MM.1S (cell line): ENCODE results near the gene SULT1C2.

ENCODE experiments used
- DNase-seq: peaks from one replicate; pipeline ENCODE4 v3.0.0-alpha.2; 2015
- H2AFZ ChIP-seq: fragments of 300-600 bp; sonication (generic); 2 replicates; pipeline ENCODE4 v1.6.0; 2016; ENCODE audit warnings: antibody characterized with exemption, low read length
- H3F3A ChIP-seq: fragments of 300-600 bp; sonication (generic); 2 replicates; pipeline ENCODE4 v1.6.1; 2016; ENCODE audit warnings: mild to moderate bottlenecking, antibody characterized with exemption, low read length, moderate library complexity, mixed read lengths; ENCODE audit not compliant: insufficient read depth
- H3K27ac ChIP-seq: fragments of 300-600 bp; sonication (generic); 2 replicates; pipeline ENCODE4 v1.5.1; 2016; ENCODE audit warnings: mild to moderate bottlenecking, low read length
- H3K27me3 ChIP-seq: fragments of 300-600 bp; sonication (generic); replicated peaks from 2 replicates; pipeline ENCODE4 v1.6.0; 2016; ENCODE audit warnings: low read length; ENCODE audit not compliant: insufficient read depth
- H3K36me3 ChIP-seq: fragments of 300-600 bp; sonication (generic); replicated peaks from 2 replicates; pipeline ENCODE4 v1.6.1; 2016; ENCODE audit warnings: mild to moderate bottlenecking, low read length, mixed read lengths; ENCODE audit not compliant: insufficient read depth
- H3K4me1 ChIP-seq: fragments of 300-600 bp; sonication (generic); 2 replicates; pipeline ENCODE4 v1.6.1; 2016; ENCODE audit warnings: low read length, mixed read lengths
- H3K4me2 ChIP-seq: fragments of 300-600 bp; sonication (generic); 2 replicates; pipeline ENCODE4 v1.6.0; 2016; ENCODE audit warnings: low read depth, low read length
- H3K4me3 ChIP-seq: fragments of 300-600 bp; sonication (generic); 2 replicates; pipeline ENCODE4 v1.5.1; 2016; ENCODE audit warnings: low read length, mixed read lengths
- H3K79me2 ChIP-seq: fragments of 300-600 bp; sonication (generic); 2 replicates; pipeline ENCODE4 v1.6.1; 2016; ENCODE audit warnings: mixed run types, low read length, mixed read lengths
- H3K9ac ChIP-seq: fragments of 300-600 bp; sonication (generic); 2 replicates; pipeline ENCODE4 v1.6.1; 2016; ENCODE audit warnings: low read length, mixed read lengths
- H3K9me2 ChIP-seq: fragments of 300-600 bp; sonication (generic); replicated peaks from 2 replicates; pipeline ENCODE4 v1.6.1; 2016; ENCODE audit warnings: mild to moderate bottlenecking, low read length, mixed read lengths; ENCODE audit not compliant: insufficient read depth
- H3K9me3 ChIP-seq: fragments of 300-600 bp; sonication (generic); replicated peaks from 2 replicates; pipeline ENCODE4 v1.6.1; 2016; ENCODE audit warnings: mild to moderate bottlenecking, low read length, mixed read lengths; ENCODE audit not compliant: insufficient read depth
- H4K20me1 ChIP-seq: fragments of 300-600 bp; sonication (generic); 2 replicates; pipeline ENCODE4 v1.6.1; 2016; ENCODE audit warnings: mild to moderate bottlenecking, low read length, moderate library complexity, mixed read lengths; ENCODE audit not compliant: insufficient read depth
- EZH2 ChIP-seq: fragments of 300-600 bp; sonication (generic); optimal IDR thresholded peaks from 2 replicates; pipeline ENCODE3; 2017; ENCODE audit warnings: low read depth, mild to moderate bottlenecking, antibody characterized with exemption, low read length, mixed read lengths
- EZH2phosphoT487 ChIP-seq: fragments of 300-600 bp; sonication (generic); IDR thresholded peaks from 2 replicates; pipeline ENCODE4 v1.6.1; 2018; ENCODE audit warnings: antibody characterized with exemption, low read length
- TF ChIP-seq, protein P1 (sequence below): fragments of 300-600 bp; sonication (generic); IDR thresholded peaks from 2 replicates; pipeline ENCODE4 v1.5.1; 2016; ENCODE audit warnings: antibody characterized with exemption, low read length, mixed read lengths

SULT1C2 gene

DNA sequence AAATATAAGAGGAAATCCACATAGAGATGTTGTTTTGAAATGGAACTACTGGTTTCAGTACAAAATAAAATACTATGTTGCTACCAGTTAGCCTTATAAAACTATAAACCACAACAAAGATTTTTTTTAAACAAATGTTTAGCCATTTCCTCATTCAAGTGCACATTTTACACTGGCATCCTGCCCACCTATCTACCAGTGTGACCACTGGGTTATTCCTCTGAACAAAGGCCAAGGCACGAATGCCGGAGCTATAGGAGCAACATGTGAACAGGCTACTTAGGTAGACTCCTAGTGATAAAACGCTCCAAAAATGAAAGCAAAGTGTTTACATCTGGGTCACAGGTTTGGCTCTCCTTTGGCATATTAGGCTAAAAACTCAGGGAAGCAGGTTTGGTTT is 57.3 kb downstream of the SULT1C2 start:
- DNase-seq: no peak
- H3K4me3 ChIP-seq: no peak overlapping the region
- H3K79me2 ChIP-seq: no peaks in the 10 kb centered on the region
- H3K27me3 ChIP-seq: no peaks in the 10 kb centered on the region
- no peaks in the 10 kb centered on the region for H3K36me3 ChIP-seq
- TF ChIP-seq EZH2phosphoT487 (no peak), EZH2 (no peak)
- TF ChIP-seq, protein P1, sequence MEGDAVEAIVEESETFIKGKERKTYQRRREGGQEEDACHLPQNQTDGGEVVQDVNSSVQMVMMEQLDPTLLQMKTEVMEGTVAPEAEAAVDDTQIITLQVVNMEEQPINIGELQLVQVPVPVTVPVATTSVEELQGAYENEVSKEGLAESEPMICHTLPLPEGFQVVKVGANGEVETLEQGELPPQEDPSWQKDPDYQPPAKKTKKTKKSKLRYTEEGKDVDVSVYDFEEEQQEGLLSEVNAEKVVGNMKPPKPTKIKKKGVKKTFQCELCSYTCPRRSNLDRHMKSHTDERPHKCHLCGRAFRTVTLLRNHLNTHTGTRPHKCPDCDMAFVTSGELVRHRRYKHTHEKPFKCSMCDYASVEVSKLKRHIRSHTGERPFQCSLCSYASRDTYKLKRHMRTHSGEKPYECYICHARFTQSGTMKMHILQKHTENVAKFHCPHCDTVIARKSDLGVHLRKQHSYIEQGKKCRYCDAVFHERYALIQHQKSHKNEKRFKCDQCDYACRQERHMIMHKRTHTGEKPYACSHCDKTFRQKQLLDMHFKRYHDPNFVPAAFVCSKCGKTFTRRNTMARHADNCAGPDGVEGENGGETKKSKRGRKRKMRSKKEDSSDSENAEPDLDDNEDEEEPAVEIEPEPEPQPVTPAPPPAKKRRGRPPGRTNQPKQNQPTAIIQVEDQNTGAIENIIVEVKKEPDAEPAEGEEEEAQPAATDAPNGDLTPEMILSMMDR: no peak
- no peak overlapping the region for H3K27ac ChIP-seq
- no peaks in the 10 kb centered on the region for H3K9me3 ChIP-seq
- H4K20me1 ChIP-seq: no peaks in the 10 kb centered on the region
- no peak overlapping the region for H3K4me2 ChIP-seq
- no peaks in the 10 kb centered on the region for H3K9me2 ChIP-seq
- no peaks in the 10 kb centered on the region for H3F3A ChIP-seq
- H2AFZ ChIP-seq: no peak overlapping the region; the same call in 1 of the 2 replicates
- no peaks in the 10 kb centered on the region for H3K4me1 ChIP-seq
- no peak overlapping the region for H3K9ac ChIP-seq

DNA sequence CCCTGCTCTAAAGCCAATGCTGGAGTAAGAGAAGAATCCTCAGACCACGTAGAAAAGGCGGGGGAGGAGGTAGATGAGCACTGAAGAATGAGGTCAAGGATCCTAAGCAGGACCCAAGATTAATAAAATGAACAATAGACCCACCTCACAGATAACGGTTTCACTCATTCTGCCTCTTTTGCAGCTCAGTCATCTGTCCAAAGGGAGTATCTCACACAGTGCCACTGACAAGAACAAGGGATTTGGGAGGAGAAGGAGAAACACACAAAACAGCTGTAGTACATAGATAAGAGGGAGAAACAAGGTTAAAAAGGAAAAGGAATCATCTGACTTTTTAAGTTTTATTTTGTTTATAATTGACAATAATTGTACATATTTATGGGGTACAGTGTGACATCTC is 58.1 kb downstream of the SULT1C2 start:
- Histone ChIP-seq H3K4me1 (no peaks in the 10 kb centered on the region), H3K4me2 (no peak overlapping the region), H3K79me2 (no peaks in the 10 kb centered on the region), H3K9ac (no peak overlapping the region), H4K20me1 (no peaks in the 10 kb centered on the region), H3K27ac (no peak overlapping the region), H3K36me3 (no peaks in the 10 kb centered on the region), H3K9me2 (no peaks in the 10 kb centered on the region), H3K9me3 (no peaks in the 10 kb centered on the region), H3K4me3 (no peak overlapping the region), H2AFZ (no peak overlapping the region), H3F3A (no peaks in the 10 kb centered on the region), H3K27me3 (no peaks in the 10 kb centered on the region)
- no peak for TF ChIP-seq EZH2
- TF ChIP-seq, protein P1: no peak
- no peak for TF ChIP-seq EZH2phosphoT487
- no peak for DNase-seq

DNA sequence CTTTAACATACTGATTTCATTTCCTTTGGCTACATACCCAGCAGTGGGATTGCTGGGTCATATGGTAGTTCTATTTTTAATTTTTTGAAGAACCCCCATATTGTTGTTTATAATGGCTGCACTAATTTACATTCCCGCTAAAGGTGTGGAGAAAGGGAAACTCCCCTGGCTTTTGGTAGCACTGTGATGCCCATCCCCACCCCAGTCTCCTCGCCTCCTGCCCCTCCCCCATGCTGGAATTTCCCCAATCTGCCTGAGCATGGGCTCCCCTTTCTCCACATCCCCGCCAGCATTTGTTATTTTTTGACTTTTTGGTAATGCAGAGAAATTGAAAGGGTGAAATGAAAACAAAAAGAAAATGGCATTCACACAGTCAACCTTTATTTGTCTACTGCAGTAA is 59.1 kb downstream of the SULT1C2 start:
- Histone ChIP-seq H3K9me3 (no peaks in the 10 kb centered on the region), H2AFZ (no peak overlapping the region), H3K79me2 (no peaks in the 10 kb centered on the region), H3K36me3 (no peaks in the 10 kb centered on the region), H3K4me2 (no peak overlapping the region), H3F3A (no peaks in the 10 kb centered on the region), H4K20me1 (no peaks in the 10 kb centered on the region), H3K27me3 (no peaks in the 10 kb centered on the region), H3K4me1 (no peaks in the 10 kb centered on the region), H3K4me3 (no peak overlapping the region), H3K9me2 (no peaks in the 10 kb centered on the region), H3K27ac (no peak overlapping the region), H3K9ac (no peak overlapping the region)
- TF ChIP-seq, protein P1: no peak
- TF ChIP-seq EZH2phosphoT487: no peak
- DNase-seq: no peak
